ENCODE results near the gene ELL. TPM values are rescaled to one million over a fixed set of nuclear protein-coding genes. Genes with fewer than 3 reads are reported as not detected.
A peak's percentile ranks its signal among the peaks of the same experiment; 100 is the strongest.

The ELL gene
- total RNA-seq, 1 experiment from 2014 or later, result 22.9 TPM

GRCh38 chr19:18496167-18496979 is 25.5 kb downstream of the ELL start:
- Histone ChIP-seq H3K9ac (ENCODE audit: low read length) (no peak overlapping the region), H3K79me2 (ENCODE audit: insufficient read depth, low read length) (peaks cover 89% of the 10 kb centered on the region), H4K20me1 (ENCODE audit: insufficient read depth) (no peaks in the 10 kb centered on the region)

More at GRCh38 chr19:18496167-18496979, 25.5 kb downstream of the ELL start:
- no peak for TF ChIP-seq REST (IDR thresholded peaks at IDR 0.05; ENCODE audit: low read depth)
- no peak for TF ChIP-seq RAD21 (IDR thresholded peaks at IDR 0.05; ENCODE audit: low read depth)
- TF ChIP-seq CEBPB (IDR thresholded peaks at IDR 0.05; ENCODE audit: low read depth), result no peak
- TF ChIP-seq JUND (IDR thresholded peaks at IDR 0.05), result no peak
- TF ChIP-seq TCF7L2 (IDR thresholded peaks at IDR 0.05; ENCODE audit: borderline replicate concordance, extremely low read depth, insufficient read depth, insufficient read length), result no peak
- no peak for TF ChIP-seq EZH2 (IDR thresholded peaks at IDR 0.05)
- no peak for TF ChIP-seq EGR1 (IDR thresholded peaks at IDR 0.05; ENCODE audit: low read depth)
- DNase-seq (ENCODE audit: low read depth, low spot score) (no peak), ATAC-seq (peak; percentile 60; the same call in 1 of the 2 replicates)
- no peaks in the 10 kb centered on the region for H3K27me3 ChIP-seq (ENCODE audit: insufficient read depth, low read length)
- H3K4me1 ChIP-seq (ENCODE audit: control insufficient read depth in 1 of 2, insufficient read depth in 2 of 2, low read length in 2 of 2), result peaks cover 9 to 10% of the 10 kb centered on the region in 2 experiments
- BruUV-seq (replicated peaks), result no TSS peak
- CTCF ChIA-PET, result interaction anchor here (1.0 kb wide), 1 partner anchor 11 kb away, joined by 4 read pairs; no protein-coding TSS in a partner anchor
- no peak overlapping the region for H2AFZ ChIP-seq (ENCODE audit: low read depth, low read length, poor library complexity, severe bottlenecking)
- H3K4me3 ChIP-seq (replicated peaks in 1 of 2; ENCODE audit: low read depth in 1 of 2, low read length in 2 of 2), result no peak overlapping the region
- H3K4me2 ChIP-seq (ENCODE audit: low read length), result 0 out of 2 replicates have a peak overlapping the region, but pooled peaks have one; percentile 10
- no peaks in the 10 kb centered on the region for H3K36me3 ChIP-seq (ENCODE audit: control insufficient read depth in 1 of 2, insufficient read depth in 2 of 2, low read length in 2 of 2)
- H3K9me3 ChIP-seq (ENCODE audit: control insufficient read depth in 1 of 2, insufficient read depth in 1 of 2, low read depth in 1 of 2, low read length in 2 of 2), result no peaks in the 10 kb centered on the region
- POLR2A ChIA-PET, result no interaction called here
- RAD21 ChIA-PET (ENCODE audit: low non-redundant PET in 1 of 2, low total read pairs in 2 of 2, uncharacterized antibody in 2 of 2, unreplicated experiment in 2 of 2), result no interaction called here
- no peaks in the 10 kb centered on the region for H3K9me2 ChIP-seq (ENCODE audit: insufficient read depth)
- intact Hi-C loops (cut with micrococcal nuclease), result no loop called here
- no peak overlapping the region for H3K27ac ChIP-seq (ENCODE audit: low read depth, low read length)
